K562 (cell line): ENCODE data around the gene ATP9A. TPM values are rescaled to one million over a fixed set of nuclear protein-coding genes. Genes with fewer than 3 reads are reported as not detected.

ENCODE experiments used
- ATAC-seq: fragments of 200-7000 bp; cut with Tn5 transposase; 3 replicates; pipeline ENCODE4 v1.9.1; 2020; ENCODE audit warnings: moderate library complexity
- BruUV-seq: library from RNA; stranded (reverse); fragments of 400-500 nt; replicated peaks from 2 replicates; lab custom pipeline; 2021; lab: Mats Ljungman, UMichigan
- CTCF ChIA-PET: fragments of 300-600 bp; formaldehyde crosslinking; extraction: SDS; loops from one replicate; lab custom pipeline; 2021; ENCODE audit warnings: low intra/inter-chr PET ratio; lab: Yijun Ruan, JAX
- POLR2A ChIA-PET: fragments of 300-600, 350-650 bp; sonication (Branson Sonifier 250); formaldehyde crosslinking; extraction: SDS; loops from one replicate; lab custom pipeline; 2021; ENCODE audit warnings: antibody characterized with exemption, inconsistent platforms; lab: Yijun Ruan, JAX
- DNase-seq, 4 experiments: peaks; one replicate each; pipeline versions ENCODE4 v3.0.0 to v3.0.0-alpha.2; 2011 to 2018; ENCODE audit warnings: low spot score in 3 of 4, mixed read lengths in 3 of 4; ENCODE audit errors: extremely low read depth in 1 of 4
- FAIRE-seq: peaks from 2 replicates; lab custom pipeline; 2011; peaks lifted over from hg19 to GRCh38; lab: Jason Lieb, UNC
- H2AFZ ChIP-seq: 2 replicates; pipeline ENCODE4 v1.6.0; 2011; ENCODE audit warnings: low read depth, low read length, control low read depth, inconsistent platforms
- H3K27ac ChIP-seq: fragments of 200-600 bp; 3 replicates; pipeline ENCODE4 v1.8.0; 2011; ENCODE audit warnings: low read depth, mild to moderate bottlenecking, control low read depth, inconsistent platforms, low read length, moderate library complexity, mixed read lengths; ENCODE audit errors: extremely low read depth
- H3K27me3 ChIP-seq, 2 experiments: fragments of 300-600 bp in 1 of 2; 2 replicates in 1 of 2; 3 replicates in 1 of 2; pipeline versions ENCODE4 v1.6.0 to v1.8.0; 2011; ENCODE audit warnings: inconsistent platforms in 2 of 2, low read length in 2 of 2, mild to moderate bottlenecking in 1 of 2, mixed read lengths in 1 of 2, moderate library complexity in 1 of 2; ENCODE audit not compliant: control insufficient read depth in 2 of 2, insufficient read depth in 2 of 2
- H3K36me3 ChIP-seq: fragments of 300-600 bp; 3 replicates; pipeline ENCODE4 v1.8.0; 2011; ENCODE audit warnings: mild to moderate bottlenecking, low read length, inconsistent platforms; ENCODE audit not compliant: control insufficient read depth, insufficient read depth
- H3K4me1 ChIP-seq, 2 experiments: fragments of 200-600 bp in 1 of 2; replicated peaks in 1 of 2; 2 replicates in 1 of 2; 3 replicates in 1 of 2; pipeline versions ENCODE4 v1.5.1 to v1.8.0; 2011; ENCODE audit warnings: inconsistent platforms in 2 of 2, low read length in 2 of 2, mild to moderate bottlenecking in 1 of 2, mixed read lengths in 1 of 2, moderate library complexity in 1 of 2; ENCODE audit not compliant: control insufficient read depth in 2 of 2, insufficient read depth in 2 of 2
- H3K4me2 ChIP-seq: 2 replicates; pipeline ENCODE4 v1.6.1; 2011; ENCODE audit warnings: low read length, control low read depth, inconsistent platforms, mixed read lengths; ENCODE audit not compliant: insufficient read depth
- H3K4me3 ChIP-seq: fragments of 200-600 bp; sonication (generic), shearing (Covaris generic); 2 replicates; pipeline ENCODE4 v1.5.1; 2016; ENCODE audit warnings: control low read depth, inconsistent platforms
- H3K79me2 ChIP-seq: fragments of 200-600 bp; 3 replicates; pipeline ENCODE4 v1.8.0; 2011; ENCODE audit warnings: low read length, inconsistent platforms; ENCODE audit not compliant: control insufficient read depth, insufficient read depth
- H3K9ac ChIP-seq, 2 experiments: 2 replicates each; pipeline versions ENCODE4 v1.6.0 to v1.6.1; 2011; ENCODE audit warnings: low read depth in 2 of 2, low read length in 2 of 2, control low read depth in 1 of 2, inconsistent platforms in 1 of 2, mild to moderate bottlenecking in 1 of 2, mixed read lengths in 1 of 2; ENCODE audit not compliant: insufficient read depth in 1 of 2
- H3K9me1 ChIP-seq: one replicate; pipeline ENCODE4 v1.6.0; 2011; ENCODE audit warnings: inconsistent platforms, mild to moderate bottlenecking, low read length, moderate library complexity; ENCODE audit not compliant: control insufficient read depth, insufficient read depth
- H3K9me3 ChIP-seq: replicated peaks from 2 replicates; pipeline ENCODE4 v1.5.1; 2011; ENCODE audit warnings: low read depth, low read length, inconsistent platforms; ENCODE audit not compliant: control insufficient read depth, insufficient read depth
- H4K20me1 ChIP-seq: replicated peaks from 2 replicates; pipeline ENCODE4 v1.6.1; 2011; ENCODE audit warnings: low read length, inconsistent platforms, mixed read lengths; ENCODE audit not compliant: control insufficient read depth, insufficient read depth
- ATF2 ChIP-seq: sonication (generic); formaldehyde crosslinking; IDR thresholded peaks from 2 replicates; pipeline ENCODE4 v1.8.1; 2022; ENCODE audit warnings: missing genetic modification reagents
- CUX1 ChIP-seq: fragments of 200-800 bp; sonication (Bioruptor generic); IDR thresholded peaks from 2 replicates; pipeline ENCODE4 v1.6.1; 2016; ENCODE audit warnings: missing genetic modification characterization, missing compliant biosample characterization
- SIRT6 ChIP-seq: IDR thresholded peaks from one replicate; pipeline ENCODE4 v1.6.1; 2012; ENCODE audit warnings: low read depth, mild to moderate bottlenecking, control low read depth, inconsistent platforms, low read length, moderate library complexity
- WGBS: fragments of 100-300 bp; shearing (Covaris generic); methylation state at CpG from one replicate; pipeline ENCODE4 v1.1.6; 2016; ENCODE audit warnings: low coverage, mixed read lengths; ENCODE audit not compliant: insufficient coverage; ENCODE audit errors: missing lambda C conversion rate; 5-methylcytosine and 5-hydroxymethylcytosine counted together
- in situ Hi-C: fragments of 300-500 bp; cut with MboI; formaldehyde crosslinking; loops from 4 replicates; pipeline ENCODE4 v1.15.0; 2018; ENCODE audit warnings: inconsistent platforms, mixed read lengths
- intact Hi-C: fragments of 100-400 bp; cut with micrococcal nuclease; formaldehyde crosslinking; loops from 2 replicates; pipeline ENCODE4 v1.14.2; 2022
- polyA plus RNA-seq, 8 experiments: library from polyadenylated mRNA; depleted of rRNA in 4 of 8; stranded (reverse) in 5 of 8; unstranded in 3 of 8; fragments of >200 nt; fragmentation: Nextera tagmentation in 2 of 8; fragmentation: Illumina TruSeq in 1 of 8; extraction: Ambion mirVana in 2 of 8; extraction: Trizol in 1 of 8; gene quantifications; 2 replicates each; pipeline versions ENCODE4 v1.2.1 to v1.2.3, GENCODE V29; 2011 to 2014; ENCODE audit warnings: inconsistent platforms in 1 of 8, missing spikeins in 1 of 8
- total RNA-seq, 7 experiments: library from RNA; depleted of rRNA in 6 of 7; stranded (reverse); fragments of >200 nt in 6 of 7; fragmentation: Illumina TruSeq in 2 of 7; extraction: Trizol in 2 of 7; gene quantifications; 2 replicates each; pipeline versions ENCODE4 v1.2.1 to v1.2.3, GENCODE V29; 2011 to 2021; ENCODE audit warnings: low replicate concordance in 1 of 7

The ATP9A gene
- total and polyA plus RNA-seq, 9 of the 15 experiments (the other 6 are each of a cell fraction or from before 2014, with no cell fraction given) = 0.18 to 0.62 (median 0.29) TPM

- FAIRE-seq (no peak), DNase-seq (no peak), ATAC-seq (no peak)
- no peaks in the 10 kb centered on the region for H3K36me3 ChIP-seq
- no peaks in the 10 kb centered on the region for H3K9me3 ChIP-seq
- no peak for TF ChIP-seq ATF2 (CRISPR knock-in tag)
- peaks cover 0 to 4% of the 10 kb centered on the region in 2 experiments; a peak in 1 of 5 replicates for H3K4me1 ChIP-seq
- BruUV-seq = no TSS peak
- intact Hi-C loops (no loop called here), in situ Hi-C loops (no loop called here)
- H3K27me3 ChIP-seq = peaks cover 17 to 22% of the 10 kb centered on the region in 2 experiments; a peak in 4 of 5 replicates
- ChIA-PET CTCF (no interaction called here), POLR2A (interaction anchor here (0.7 kb wide), 1 partner anchor 14 kb away, joined by 3 read pairs; no protein-coding TSS in a partner anchor)
- no peaks in the 10 kb centered on the region for H3K9me1 ChIP-seq
- H3K9ac ChIP-seq = no peak overlapping the region
- no peak overlapping the region for H3K27ac ChIP-seq
- H3K4me3 ChIP-seq = no peak overlapping the region
- H4K20me1 ChIP-seq = 0 out of 2 replicates have a peak, but pooled peaks cover 2% of the 10 kb centered on the region
- no peaks in the 10 kb centered on the region for H3K79me2 ChIP-seq
- 4% methylated on average over 3 of the region's 4 CpGs for WGBS
- no peak overlapping the region for H3K4me2 ChIP-seq
- H2AFZ ChIP-seq = no peak overlapping the region
These were observed 55.0 kb downstream of the ATP9A start for GRCh38 chr20:51713213-51713598.

GRCh38 chr20:51712501-51713212 is 55.5 kb downstream of the ATP9A start:
- Histone ChIP-seq H4K20me1 (0 out of 2 replicates have a peak, but pooled peaks cover 2% of the 10 kb centered on the region), H3K9me1 (no peaks in the 10 kb centered on the region), H3K79me2 (no peaks in the 10 kb centered on the region), H3K9ac (no peak overlapping the region), H3K9me3 (no peaks in the 10 kb centered on the region), H3K27ac (no peak overlapping the region), H3K4me1 (peaks cover 0 to 4% of the 10 kb centered on the region in 2 experiments; a peak in 1 of 5 replicates), H2AFZ (no peak overlapping the region), H3K27me3 (peaks cover 17 to 21% of the 10 kb centered on the region in 2 experiments; a peak in 4 of 5 replicates), H3K4me2 (no peak overlapping the region), H3K36me3 (no peaks in the 10 kb centered on the region), H3K4me3 (no peak overlapping the region)
- in situ Hi-C loops (no loop called here), intact Hi-C loops (no loop called here)
- DNase-seq (peak in 2 of 4 experiments; percentile 28 to 29), ATAC-seq (peak; percentile 55; the same call in 1 of the 3 replicates), FAIRE-seq (peak; percentile 42)
- CTCF ChIA-PET = no interaction called here
- no TSS peak for BruUV-seq
- 24% methylated on average over 24 of the region's 24 CpGs for WGBS
- POLR2A ChIA-PET = no interaction called here
- TF ChIP-seq SIRT6 (no peak), CUX1 (CRISPR knock-in tag) (no peak)
